Upper lobe of left lung (tissue), 6 donors: ENCODE results near the gene KCNK4. TPM values are rescaled to one million over a fixed set of nuclear protein-coding genes. Genes with fewer than 3 reads are reported as not detected.
"Not testable (repeated sequence)": the region's sequence is repeated elsewhere in the genome, so short reads cannot be mapped to it uniquely, and the experiment has no call there.

ENCODE experiments used
- ATAC-seq, 2 donors: fragments of 200-7000 bp; cut with Tn5 transposase; one replicate each; pipeline ENCODE4 v1.9.1; 2022; ENCODE audit warnings: mild to moderate bottlenecking in 2 of 2, moderate library complexity in 2 of 2; ENCODE audit not compliant: low FRiP score in 2 of 2
- DNase-seq, 2 donors: peaks; one replicate each; pipeline ENCODE4 v3.0.0-alpha.2; 2019 to 2020
- H3K27ac ChIP-seq, 4 donors: fragments of 200-600 bp; sonication (generic); one replicate each; pipeline ENCODE4 v1.5.1; 2016 to 2019
- H3K27me3 ChIP-seq, 4 donors: fragments of 200-600 bp; sonication (generic); one replicate each; pipeline ENCODE4 v1.5.1; 2017 to 2019
- H3K36me3 ChIP-seq, 4 donors: fragments of 200-600 bp; sonication (generic); one replicate each; pipeline ENCODE4 v1.5.1; 2016 to 2019
- H3K4me1 ChIP-seq, 4 donors: fragments of 200-600 bp; sonication (generic); one replicate each; pipeline ENCODE4 v1.5.1; 2018 to 2019
- H3K4me3 ChIP-seq, 4 donors: fragments of 200-600 bp; sonication (generic); one replicate each; pipeline ENCODE4 v1.5.1; 2017 to 2019; ENCODE audit warnings: mild to moderate bottlenecking in 2 of 4, moderate library complexity in 1 of 4
- H3K9me3 ChIP-seq, 4 donors: fragments of 200-600 bp; sonication (generic); one replicate each; pipeline ENCODE4 v1.5.1; 2018 to 2019
- EP300 ChIP-seq, 4 donors: sonication (generic); formaldehyde crosslinking; IDR thresholded peaks; one replicate each; pipeline ENCODE4 v1.5.1; 2017; ENCODE audit warnings: antibody characterized with exemption in 4 of 4, control low read depth in 2 of 4
- POLR2A ChIP-seq, 4 donors: fragments of 450-650 bp; IDR thresholded peaks; one replicate each; pipeline ENCODE4 v1.5.1; 2016 to 2017; ENCODE audit warnings: antibody characterized with exemption in 4 of 4, mild to moderate bottlenecking in 2 of 4
- POLR2AphosphoS5 ChIP-seq, 2 donors: sonication (generic); formaldehyde crosslinking; IDR thresholded peaks; one replicate each; pipeline ENCODE4 v1.5.1; 2017; ENCODE audit warnings: antibody characterized with exemption in 2 of 2
- WGBS, 2 donors: methylation state at CpG; one replicate each; pipeline ENCODE4 v1.1.5; 2017 to 2018; 5-methylcytosine and 5-hydroxymethylcytosine counted together
- total RNA-seq, 6 donors: library from RNA; depleted of rRNA in 4 of 6; stranded (reverse); fragments of >200 nt in 4 of 6; gene quantifications; one replicate each; pipeline versions ENCODE4 v1.1.0 to v1.2.1, GENCODE V29; 2016 to 2021
- TF ChIP-seq, protein P1 (sequence below), 6 experiments: fragments of 450-650 bp in 4 of 6; fragments of 200-600 bp in 2 of 6; sonication (generic) in 2 of 6; IDR thresholded peaks; one replicate each; pipeline ENCODE4 v1.5.1; 2016 to 2019; ENCODE audit warnings: antibody characterized with exemption in 6 of 6
- donor health status: DM: no; HTN: no; CAD: no; lungs with moderate emphysema.
- donor health status: DM: no; HTN: yes; CAD: no; lungs with severe emphysema.

KCNK4 gene
- total RNA-seq, 6 donors from 2014 or later: 0.17 to 0.55 (median 0.26) TPM; not detected in 3

DNA sequence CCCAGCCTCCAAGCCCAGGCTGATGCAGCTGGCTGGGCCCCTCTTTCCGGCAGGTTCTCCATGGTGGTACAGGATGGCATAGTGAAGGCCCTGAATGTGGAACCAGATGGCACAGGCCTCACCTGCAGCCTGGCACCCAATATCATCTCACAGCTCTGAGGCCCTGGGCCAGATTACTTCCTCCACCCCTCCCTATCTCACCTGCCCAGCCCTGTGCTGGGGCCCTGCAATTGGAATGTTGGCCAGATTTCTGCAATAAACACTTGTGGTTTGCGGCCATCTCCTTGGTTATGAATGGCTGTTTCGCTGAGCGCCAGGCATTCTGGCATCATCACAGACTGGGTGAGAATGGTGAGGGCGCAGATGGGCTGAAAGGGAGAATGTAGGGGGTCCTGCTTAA lies 30.4 kb downstream of the KCNK4 start:
- WGBS, 2 donors: 75 to 76% methylated on average over 5 of the region's 5 CpGs
- Histone ChIP-seq H3K4me3 (no peak overlapping the region), H3K9me3 (no peaks in the 10 kb centered on the region), H3K36me3 (peaks cover 0 to 13% (median 10%) of the 10 kb centered on the region in 4 donors), H3K27ac (peak overlapping the region; percentile 90 to 98 (median 94)), H3K27me3 (no peaks in the 10 kb centered on the region), H3K4me1 (peaks cover 18 to 53% (median 37%) of the 10 kb centered on the region in 4 donors)
- ATAC-seq (peak in 1 of 2 donors; percentile 64), DNase-seq (peak in 1 of 2 donors; percentile 82)
- TF ChIP-seq, protein P1, sequence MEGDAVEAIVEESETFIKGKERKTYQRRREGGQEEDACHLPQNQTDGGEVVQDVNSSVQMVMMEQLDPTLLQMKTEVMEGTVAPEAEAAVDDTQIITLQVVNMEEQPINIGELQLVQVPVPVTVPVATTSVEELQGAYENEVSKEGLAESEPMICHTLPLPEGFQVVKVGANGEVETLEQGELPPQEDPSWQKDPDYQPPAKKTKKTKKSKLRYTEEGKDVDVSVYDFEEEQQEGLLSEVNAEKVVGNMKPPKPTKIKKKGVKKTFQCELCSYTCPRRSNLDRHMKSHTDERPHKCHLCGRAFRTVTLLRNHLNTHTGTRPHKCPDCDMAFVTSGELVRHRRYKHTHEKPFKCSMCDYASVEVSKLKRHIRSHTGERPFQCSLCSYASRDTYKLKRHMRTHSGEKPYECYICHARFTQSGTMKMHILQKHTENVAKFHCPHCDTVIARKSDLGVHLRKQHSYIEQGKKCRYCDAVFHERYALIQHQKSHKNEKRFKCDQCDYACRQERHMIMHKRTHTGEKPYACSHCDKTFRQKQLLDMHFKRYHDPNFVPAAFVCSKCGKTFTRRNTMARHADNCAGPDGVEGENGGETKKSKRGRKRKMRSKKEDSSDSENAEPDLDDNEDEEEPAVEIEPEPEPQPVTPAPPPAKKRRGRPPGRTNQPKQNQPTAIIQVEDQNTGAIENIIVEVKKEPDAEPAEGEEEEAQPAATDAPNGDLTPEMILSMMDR (IDR thresholded peaks at IDR 0.05): no peak
- TF ChIP-seq POLR2A (IDR thresholded peaks at IDR 0.05) (peak in 1 of 4 donors; percentile 65), POLR2AphosphoS5 (IDR thresholded peaks at IDR 0.05) (peak; percentile 27 to 29), EP300 (IDR thresholded peaks at IDR 0.05) (peak in 1 of 4 donors; percentile 15)

DNA sequence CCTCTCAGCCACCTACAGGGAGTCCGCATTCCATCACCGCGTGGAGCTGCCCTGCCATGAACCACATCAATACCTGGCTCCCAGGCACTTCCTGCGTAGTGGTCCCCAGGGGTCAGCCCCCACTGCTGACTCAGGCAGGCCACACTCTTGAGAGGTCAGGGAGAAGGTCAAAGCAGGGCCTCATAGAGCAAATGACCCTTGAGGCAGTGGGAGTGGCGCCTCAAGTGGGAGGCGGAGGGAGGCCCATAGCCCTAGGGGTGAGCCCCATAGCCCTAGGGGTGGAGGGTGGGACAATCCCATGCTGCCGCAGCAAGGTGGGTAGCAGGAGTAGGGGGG lies 31.8 kb downstream of the KCNK4 start:
- H3K27ac ChIP-seq: peak overlapping the region in 3 of 4 donors; percentile 69 to 97 (median 90)
- H3K36me3 ChIP-seq: peaks cover 0 to 13% (median 10%) of the 10 kb centered on the region in 4 donors
- 71 to 75% methylated on average over 5 to 7 of the region's 7 CpGs for WGBS, 2 donors
- no peak overlapping the region for H3K4me3 ChIP-seq
- no peaks in the 10 kb centered on the region for H3K27me3 ChIP-seq
- ATAC-seq (no peak), DNase-seq (no peak)
- TF ChIP-seq POLR2AphosphoS5 (IDR thresholded peaks at IDR 0.05): no peak
- TF ChIP-seq EP300 (IDR thresholded peaks at IDR 0.05): no peak
- no peaks in the 10 kb centered on the region for H3K9me3 ChIP-seq
- peaks cover 18 to 47% (median 32%) of the 10 kb centered on the region in 4 donors for H3K4me1 ChIP-seq

DNA sequence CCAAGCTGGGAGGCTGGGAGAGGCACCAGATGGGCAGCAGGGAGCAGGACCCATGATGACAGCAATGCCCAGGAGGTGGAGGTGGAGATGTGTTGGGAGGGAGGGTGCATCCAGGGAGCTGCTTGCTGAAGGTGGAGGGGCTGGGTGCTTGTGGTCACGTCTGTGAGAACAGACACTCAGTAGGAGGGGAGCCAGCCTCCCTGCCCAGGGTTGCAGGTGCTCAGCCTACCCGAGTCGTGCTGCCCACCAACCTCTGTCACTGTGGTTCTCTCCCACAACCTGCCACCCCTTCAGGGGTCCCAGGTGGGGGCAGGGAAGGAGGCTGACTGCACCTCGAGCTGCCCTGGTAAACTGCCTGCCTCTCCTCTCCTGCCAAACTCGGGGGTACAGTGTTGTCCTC lies 32.3 kb downstream of the KCNK4 start:
- Histone ChIP-seq H3K36me3 (peaks cover 0 to 13% (median 10%) of the 10 kb centered on the region in 4 donors), H3K9me3 (no peaks in the 10 kb centered on the region), H3K4me3 (no peak overlapping the region), H3K4me1 (peaks cover 18 to 47% (median 32%) of the 10 kb centered on the region in 4 donors), H3K27me3 (no peaks in the 10 kb centered on the region), H3K27ac (peak overlapping the region in 1 of 4 donors; percentile 27)
- no peak for ATAC-seq
- TF ChIP-seq POLR2A (IDR thresholded peaks at IDR 0.05): no peak
- no peak for TF ChIP-seq POLR2AphosphoS5 (IDR thresholded peaks at IDR 0.05)
- TF ChIP-seq, protein P1 (IDR thresholded peaks at IDR 0.05): no peak
- TF ChIP-seq EP300 (IDR thresholded peaks at IDR 0.05): no peak
- no peak for DNase-seq
- WGBS, 2 donors: 59 to 64% methylated on average over 3 to 5 of the region's 5 CpGs

DNA sequence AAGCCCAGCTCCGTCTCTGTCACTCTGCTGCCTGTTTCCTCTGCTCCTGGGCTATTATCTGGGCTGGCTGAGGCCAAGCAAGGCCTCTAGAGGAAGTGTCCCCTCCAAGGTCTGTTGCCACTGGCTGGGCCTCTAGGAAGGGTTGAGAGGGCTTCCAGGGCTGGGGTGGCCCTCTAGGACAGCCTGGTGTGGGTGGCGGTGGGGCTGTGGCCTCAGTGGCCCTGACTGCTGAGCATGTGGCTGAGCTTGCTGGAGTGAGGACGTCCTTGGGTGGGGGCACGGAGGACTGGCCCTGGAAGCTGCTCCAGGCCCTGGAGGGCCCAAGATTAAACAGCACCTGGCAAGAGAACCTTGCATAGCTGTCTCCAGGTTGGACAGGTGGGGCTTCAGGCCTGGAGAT lies 32.9 kb downstream of the KCNK4 start:
- H3K9me3 ChIP-seq, H3K4me3 ChIP-seq, ATAC-seq, H3K27me3 ChIP-seq: not testable (repeated sequence)
- peak in 1 of 2 donors; percentile 39 for DNase-seq
- H3K4me1 ChIP-seq: peaks cover 15 to 41% (median 29%) of the 10 kb centered on the region in 4 donors
- 86 to 100% methylated on average over 1 to 4 of the region's 4 CpGs for WGBS, 2 donors
- H3K36me3 ChIP-seq: peaks cover 0 to 13% (median 10%) of the 10 kb centered on the region in 4 donors
- H3K27ac ChIP-seq: peak overlapping the region in 2 of 4 donors; percentile 7 to 27

DNA sequence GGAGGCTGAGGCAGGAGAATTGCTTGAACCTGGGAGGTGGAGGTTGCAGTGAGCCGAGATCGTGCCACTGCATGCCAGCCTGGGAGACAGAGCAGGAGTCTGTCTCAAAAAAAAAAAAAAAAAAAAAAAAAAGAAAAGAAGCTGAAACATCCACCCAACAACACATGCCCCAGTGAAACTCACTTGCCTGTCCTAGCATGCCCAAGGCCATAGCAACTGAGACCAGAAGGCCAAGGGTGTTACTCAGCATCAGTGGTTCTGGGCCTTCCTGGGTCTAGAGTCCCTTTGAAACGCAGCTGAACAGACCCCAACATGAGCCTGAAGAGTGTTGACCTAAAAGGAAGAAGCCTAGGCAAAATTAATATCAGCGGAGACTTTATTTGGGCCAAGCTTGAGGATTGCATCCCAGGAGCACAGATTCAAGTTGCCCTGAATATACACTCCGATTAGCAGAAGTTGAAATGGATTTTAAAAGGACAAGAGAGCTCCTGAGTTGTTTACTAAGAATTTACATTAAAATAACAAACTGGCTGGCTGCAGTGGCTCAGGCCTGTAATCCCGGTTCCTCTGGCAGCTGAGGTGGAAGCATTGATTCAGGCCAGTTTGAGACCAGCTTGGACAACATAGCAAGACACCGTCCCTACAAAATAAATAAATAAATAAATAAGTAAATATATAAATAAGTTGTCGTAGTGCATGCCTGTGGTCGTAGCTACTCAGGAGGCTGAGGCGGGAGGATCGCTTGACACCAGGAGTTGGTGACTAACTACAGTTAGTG lies 33.8 kb downstream of the KCNK4 start:
- no peak overlapping the region for H3K27ac ChIP-seq
- no peaks in the 10 kb centered on the region for H3K9me3 ChIP-seq
- no peak for ATAC-seq
- H3K36me3 ChIP-seq: peaks cover 0 to 13% (median 10%) of the 10 kb centered on the region in 4 donors
- peaks cover 10 to 41% (median 21%) of the 10 kb centered on the region in 4 donors for H3K4me1 ChIP-seq
- no peak for DNase-seq
- no peaks in the 10 kb centered on the region for H3K27me3 ChIP-seq
- no peak overlapping the region for H3K4me3 ChIP-seq
- TF ChIP-seq EP300 (IDR thresholded peaks at IDR 0.05) (no peak), POLR2AphosphoS5 (IDR thresholded peaks at IDR 0.05) (no peak), POLR2A (IDR thresholded peaks at IDR 0.05) (no peak)
- TF ChIP-seq, protein P1 (IDR thresholded peaks at IDR 0.05): no peak
- WGBS, 2 donors: 85 to 89% methylated on average over 11 of the region's 11 CpGs
